C4-2B (cell line): ENCODE results near the gene SYS1.

Experiments used
- H3K27ac ChIP-seq: fragments of 450-650 bp; 2 replicates; pipeline ENCODE4 v1.5.1; 2017
- ZFX ChIP-seq: fragments of 450-650 bp; IDR thresholded peaks from 2 replicates; pipeline ENCODE4 v1.6.1; 2017
- TF ChIP-seq, protein P1 (sequence below): fragments of 450-650 bp; conservative IDR thresholded peaks from 2 replicates; pipeline ENCODE4 v1.5.1; 2017; ENCODE audit warnings: mild to moderate bottlenecking

The SYS1 gene

DNA sequence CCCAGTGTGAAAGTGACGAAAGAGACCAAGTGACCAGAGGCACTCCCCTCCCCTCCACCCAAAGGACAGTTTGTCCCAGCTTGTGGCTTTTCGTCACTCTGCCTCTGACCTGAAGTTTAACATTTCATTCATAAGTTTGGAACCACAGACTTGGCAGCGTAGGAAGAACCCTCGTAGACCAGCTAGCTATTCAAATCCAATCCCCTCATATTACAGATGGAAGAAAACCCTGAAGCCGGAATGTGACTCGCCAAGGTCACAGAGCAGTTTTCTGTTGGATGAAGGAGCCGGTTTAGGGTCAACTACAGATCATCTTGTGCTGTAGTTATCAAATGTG, 3.9 kb upstream of the SYS1 start:
- no peak for TF ChIP-seq ZFX
- TF ChIP-seq, protein P1, sequence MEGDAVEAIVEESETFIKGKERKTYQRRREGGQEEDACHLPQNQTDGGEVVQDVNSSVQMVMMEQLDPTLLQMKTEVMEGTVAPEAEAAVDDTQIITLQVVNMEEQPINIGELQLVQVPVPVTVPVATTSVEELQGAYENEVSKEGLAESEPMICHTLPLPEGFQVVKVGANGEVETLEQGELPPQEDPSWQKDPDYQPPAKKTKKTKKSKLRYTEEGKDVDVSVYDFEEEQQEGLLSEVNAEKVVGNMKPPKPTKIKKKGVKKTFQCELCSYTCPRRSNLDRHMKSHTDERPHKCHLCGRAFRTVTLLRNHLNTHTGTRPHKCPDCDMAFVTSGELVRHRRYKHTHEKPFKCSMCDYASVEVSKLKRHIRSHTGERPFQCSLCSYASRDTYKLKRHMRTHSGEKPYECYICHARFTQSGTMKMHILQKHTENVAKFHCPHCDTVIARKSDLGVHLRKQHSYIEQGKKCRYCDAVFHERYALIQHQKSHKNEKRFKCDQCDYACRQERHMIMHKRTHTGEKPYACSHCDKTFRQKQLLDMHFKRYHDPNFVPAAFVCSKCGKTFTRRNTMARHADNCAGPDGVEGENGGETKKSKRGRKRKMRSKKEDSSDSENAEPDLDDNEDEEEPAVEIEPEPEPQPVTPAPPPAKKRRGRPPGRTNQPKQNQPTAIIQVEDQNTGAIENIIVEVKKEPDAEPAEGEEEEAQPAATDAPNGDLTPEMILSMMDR, result no peak
- no peak overlapping the region for H3K27ac ChIP-seq

DNA sequence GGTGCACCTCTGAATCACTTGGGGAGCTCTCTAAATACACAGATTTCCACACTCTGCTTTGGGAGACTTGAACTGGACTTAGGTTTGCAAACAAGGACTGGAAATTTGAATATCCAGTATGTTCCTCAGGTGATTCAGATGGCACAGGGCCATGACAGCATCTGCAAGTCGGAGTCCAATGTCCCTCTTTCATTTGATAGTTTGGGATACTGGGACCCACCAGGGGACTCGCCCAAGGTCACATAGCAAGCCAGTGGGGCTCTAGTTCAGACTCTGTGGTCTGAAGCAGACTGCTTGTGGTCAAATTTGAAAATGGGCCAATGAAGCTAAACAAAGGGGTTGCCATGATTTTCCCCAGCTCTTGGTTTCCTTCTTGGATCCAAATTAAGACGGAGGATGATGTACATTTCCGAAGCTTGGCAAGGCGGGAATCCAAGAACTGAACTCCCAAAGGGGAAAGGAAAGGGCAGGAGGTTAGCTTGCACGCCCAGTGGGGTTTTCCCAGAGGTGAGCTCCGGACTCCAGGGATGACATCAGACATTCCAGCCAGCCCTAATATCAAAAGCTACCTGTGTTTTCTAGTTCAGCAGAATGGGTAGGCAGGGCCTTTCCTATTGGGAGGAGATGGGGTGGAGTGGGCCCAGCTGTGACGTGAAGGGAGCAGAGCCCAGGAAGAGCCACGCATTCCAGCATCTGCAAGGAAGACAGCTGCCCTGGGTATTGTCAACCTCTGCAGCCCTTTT, 3.4 kb upstream of the SYS1 start:
- no peak overlapping the region for H3K27ac ChIP-seq
- TF ChIP-seq, protein P1, result no peak
- TF ChIP-seq ZFX, result no peak

DNA sequence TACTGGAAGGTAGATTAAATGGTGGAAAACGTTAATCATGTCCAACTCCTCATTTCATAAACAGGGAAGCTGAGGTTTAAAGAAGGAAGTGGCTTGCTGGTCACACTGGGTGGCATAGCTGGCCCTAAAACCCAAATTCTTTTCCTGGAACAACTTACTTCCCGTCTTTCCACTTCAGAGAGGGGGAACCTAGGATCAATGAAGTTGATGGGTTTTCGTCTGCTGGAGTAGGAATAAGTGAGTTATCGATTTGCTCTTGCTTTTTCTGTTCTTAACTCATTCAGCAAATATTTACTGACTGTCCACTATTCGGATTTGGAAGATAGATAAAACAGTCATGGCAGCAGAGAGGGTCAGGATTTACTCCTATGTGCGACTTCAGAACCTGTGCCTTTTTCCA, 1.2 kb upstream of the SYS1 start:
- no peak for TF ChIP-seq ZFX
- TF ChIP-seq, protein P1, result no peak
- H3K27ac ChIP-seq, result no peak overlapping the region

DNA sequence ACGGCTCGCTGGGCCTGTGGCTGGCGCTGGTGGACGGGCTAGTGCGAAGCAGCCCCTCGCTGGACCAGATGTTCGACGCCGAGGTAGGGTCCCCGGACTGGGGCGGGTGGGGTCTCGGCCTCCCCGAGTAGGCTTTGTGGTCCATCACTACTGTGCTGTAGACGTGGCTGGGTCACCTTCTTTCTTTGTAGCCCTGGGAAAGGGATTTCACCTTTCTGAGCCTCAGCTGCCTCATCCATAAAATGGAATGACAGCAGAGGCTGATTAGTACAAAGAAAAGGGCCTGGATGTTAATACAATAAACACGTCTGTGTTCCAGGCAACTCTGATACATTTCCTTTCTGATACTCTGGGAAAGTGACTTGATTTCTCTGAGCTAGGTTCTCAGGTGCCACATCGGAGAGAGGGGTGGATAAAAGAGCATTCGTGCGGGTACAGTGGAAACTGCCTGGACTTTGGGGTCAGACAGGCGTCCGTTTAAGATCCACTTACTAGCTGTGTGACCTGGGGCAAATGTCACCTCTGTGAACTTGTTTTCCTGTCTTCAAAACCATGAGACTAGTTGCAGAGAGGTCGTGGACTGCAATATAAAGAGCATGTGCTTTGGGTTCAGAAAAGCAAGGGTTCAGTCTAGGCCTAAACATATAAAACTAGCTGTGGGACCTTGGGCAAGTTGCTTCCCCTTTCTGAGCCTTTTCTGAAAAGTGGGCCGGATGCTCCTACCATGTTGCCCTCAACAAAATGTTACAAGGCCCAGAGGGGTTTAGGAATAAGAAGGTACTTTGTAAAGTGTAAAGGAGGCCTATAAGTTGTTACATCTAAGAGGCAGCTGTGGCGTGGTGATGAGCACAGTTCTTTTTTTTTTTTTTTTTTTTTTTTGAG, 896 bp downstream of the SYS1 start:
- peak overlapping the region; percentile 83 for H3K27ac ChIP-seq
- TF ChIP-seq ZFX, result no peak
- TF ChIP-seq, protein P1, result no peak

DNA sequence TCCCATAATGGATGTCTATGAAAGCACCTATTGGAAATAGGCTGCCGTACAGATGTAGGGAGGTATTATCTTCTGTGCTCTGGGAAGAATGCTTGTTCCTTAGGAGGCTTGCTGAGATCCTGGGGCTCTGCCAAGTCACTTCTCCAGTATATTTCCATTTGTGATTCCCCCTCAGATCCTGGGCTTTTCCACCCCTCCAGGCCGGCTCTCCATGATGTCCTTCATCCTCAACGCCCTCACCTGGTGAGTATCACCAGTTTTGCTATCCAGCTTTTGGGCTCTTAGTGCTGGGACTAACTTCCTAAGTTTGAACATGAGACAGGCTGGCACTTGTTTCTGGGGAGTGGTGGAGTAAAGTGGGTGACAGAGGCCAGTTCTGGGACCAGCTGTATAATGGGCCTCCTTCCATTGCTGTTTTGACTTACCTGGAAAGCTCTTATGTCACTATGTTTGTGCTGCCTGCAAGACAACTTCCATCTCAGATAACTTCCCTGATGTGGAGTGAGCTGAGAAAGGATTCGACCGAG, 2.6 kb downstream of the SYS1 start:
- TF ChIP-seq ZFX, result no peak
- TF ChIP-seq, protein P1, result no peak
- H3K27ac ChIP-seq, result no peak overlapping the region

DNA sequence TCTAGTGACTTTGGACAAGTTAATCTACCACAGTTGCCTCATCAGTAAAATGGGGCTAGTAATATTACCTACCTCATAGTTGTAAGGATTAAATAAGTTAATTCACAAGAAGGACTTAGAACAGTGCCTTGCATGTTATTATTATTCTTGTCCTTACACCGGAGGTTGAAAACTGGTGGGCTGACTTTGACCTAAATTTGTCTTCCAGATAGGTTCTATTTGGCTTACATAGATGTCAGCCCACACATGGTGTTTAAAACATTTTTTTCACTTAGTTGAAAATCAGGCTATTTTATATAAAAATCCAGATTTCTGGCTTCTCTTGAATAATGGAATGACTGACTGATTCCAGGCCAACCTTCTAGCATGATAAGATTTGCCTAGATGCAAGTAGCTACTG, 3.2 kb downstream of the SYS1 start:
- TF ChIP-seq, protein P1, result no peak
- no peak for TF ChIP-seq ZFX
- H3K27ac ChIP-seq, result no peak overlapping the region

DNA sequence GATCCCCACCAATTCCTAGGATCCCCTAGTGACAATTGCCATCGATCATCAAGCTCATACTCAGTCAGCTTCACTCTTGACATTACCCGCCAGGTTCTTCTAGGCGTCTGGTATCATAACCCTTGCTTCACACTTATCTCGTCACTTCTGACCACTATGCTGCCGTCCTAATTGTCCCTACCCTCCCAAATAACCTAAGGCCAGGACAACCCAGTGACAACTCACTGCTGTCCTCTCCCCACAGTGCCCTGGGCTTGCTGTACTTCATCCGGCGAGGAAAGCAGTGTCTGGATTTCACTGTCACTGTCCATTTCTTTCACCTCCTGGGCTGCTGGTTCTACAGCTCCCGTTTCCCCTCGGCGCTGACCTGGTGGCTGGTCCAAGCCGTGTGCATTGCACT, 3.7 kb downstream of the SYS1 start:
- H3K27ac ChIP-seq, result no peak overlapping the region
- TF ChIP-seq, protein P1, result no peak
- no peak for TF ChIP-seq ZFX
